Heart left ventricle (tissue), 16 donors: ENCODE measurements around the gene RUVBL2. TPM values are rescaled to one million over a fixed set of nuclear protein-coding genes. Genes with fewer than 3 reads are reported as not detected.
A peak's percentile ranks its signal among the peaks of the same experiment; 100 is the strongest.
"Not testable (repeated sequence)": the region's sequence is repeated elsewhere in the genome, so short reads cannot be mapped to it uniquely, and the experiment has no call there.

ENCODE experiments used
- ATAC-seq, 4 donors: fragments of 200-7000 bp; cut with Tn5 transposase; one replicate each; pipeline ENCODE4 v1.9.1; 2020 to 2022; ENCODE audit warnings: moderate library complexity in 4 of 4, mild to moderate bottlenecking in 3 of 4, moderate number of reproducible peaks in 1 of 4
- DNase-seq, 5 donors: peaks; one replicate each; pipeline ENCODE4 v3.0.0-alpha.2; 2020
- H3K27ac ChIP-seq, 12 donors: fragments of 200-600 bp; sonication (generic) in 4 of 12; one replicate each; pipeline versions ENCODE4 v1.5.0 to v1.8.0; 2016 to 2022; ENCODE audit warnings: mild to moderate bottlenecking in 2 of 12
- H3K27me3 ChIP-seq, 9 donors: fragments of 200-600 bp; sonication (generic) in 2 of 9; one replicate each; pipeline versions ENCODE4 v1.5.1 to v1.8.0; 2016 to 2022; ENCODE audit warnings: mild to moderate bottlenecking in 3 of 9
- H3K36me3 ChIP-seq, 9 donors: fragments of 200-600 bp; sonication (generic) in 2 of 9; one replicate each; pipeline versions ENCODE4 v1.5.0 to v1.8.0; 2018 to 2022; ENCODE audit warnings: mild to moderate bottlenecking in 2 of 9
- H3K4me1 ChIP-seq, 12 donors: fragments of 200-600 bp; sonication (generic) in 4 of 12; one replicate each; pipeline versions ENCODE4 v1.5.0 to v1.8.0; 2016 to 2022; ENCODE audit warnings: mild to moderate bottlenecking in 3 of 12
- H3K4me3 ChIP-seq, 12 donors: fragments of 200-600 bp; sonication (generic) in 4 of 12; one replicate each; pipeline versions ENCODE4 v1.5.0 to v1.8.0; 2017 to 2022; ENCODE audit warnings: mild to moderate bottlenecking in 9 of 12, moderate library complexity in 4 of 12
- H3K9me3 ChIP-seq, 12 donors: fragments of 200-600 bp; sonication (generic) in 4 of 12; one replicate each; pipeline versions ENCODE4 v1.5.0 to v1.8.0; 2016 to 2022; ENCODE audit warnings: mild to moderate bottlenecking in 1 of 12
- POLR2A ChIP-seq, 2 donors: fragments of 450-650 bp; IDR thresholded peaks; one replicate each; pipeline ENCODE4 v1.6.1; 2017; ENCODE audit warnings: antibody characterized with exemption in 2 of 2, mild to moderate bottlenecking in 2 of 2, moderate library complexity in 2 of 2
- WGBS, 4 donors: extraction: QIAGEN DNeasy Blood & Tissue Kit in 2 of 4; methylation state at CpG; one replicate each; pipeline versions ENCODE4 v1.1.5 to v1.1.7; 2013 to 2018; 5-methylcytosine and 5-hydroxymethylcytosine counted together
- intact Hi-C, 10 donors: fragments of 100-400 bp; cut with DNase I; formaldehyde crosslinking; loops; one replicate each; pipeline versions ENCODE4 v1.11.1 to v1.14.2; 2022
- polyA plus RNA-seq, 2 donors: library from polyadenylated mRNA; stranded (reverse); fragments of 200-250 nt; gene quantifications; one replicate each; pipeline ENCODE4 v1.2.3, GENCODE V29; 2013
- total RNA-seq, 9 donors: library from RNA; depleted of rRNA in 2 of 9; stranded (reverse); fragments of >200 nt in 2 of 9; fragmentation: NEBNext Ultra II Directional in 3 of 9; extraction: Animal tissue kit (Norgen Biotek cat#: 25700) in 3 of 9; gene quantifications; one replicate each; pipeline versions ENCODE4 v1.1.0 to v1.2.4, GENCODE V29; 2016 to 2023
- TF ChIP-seq, protein P1 (sequence below), 12 donors: fragments of 200-600 bp; sonication (generic) in 4 of 12; IDR thresholded peaks; one replicate each; pipeline versions ENCODE4 v1.5.0 to v1.8.0; 2018 to 2022; ENCODE audit warnings: antibody characterized with exemption in 12 of 12, mild to moderate bottlenecking in 5 of 12
- donor health status: ischemic (EF 13 %, LVEDD 7.1; RV severe dilation, severe dysfunction).
- donor health status: healthy with polysubstance abuse.
- donor health status: DM: no; HTN: yes; CAD: no.
- donor health status: DM: no; HTN: no; CAD: no.
- donor health status: ischemic (EF 25% LVEDD 6.9; RV normal size, moderate dysfunction).
- donor health status: ischemic (EF 25% LVEDD 5.7; RV mildly dilated, moderate dysfunction).
- donor health status: healthy.
- donor health status: DM: yes; HTN: yes; CAD: no.
- donor health status: ischemic (EF 35%, LVEDD 5.7; RV mildly dilated, moderate dysfunction).
- donor health status: nonischemic (EF 11% LVEDD 7.7; RV severe dilation, severe dysfunction).
- donor health status: DM: yes; HTN: yes; CAD: no.
- donor health status: PGD.
- donor health status: ischemic (EF 29% LVEDD 5.4; RV normal size, mild dysfunction).
- donor health status: nonischemic (EF 23%, LVEDD 6.1; RV moderate dilation, normal function).

RUVBL2 gene
- total and polyA plus RNA-seq, 11 donors, result 41.4 to 109 (median 54.7) TPM

DNA sequence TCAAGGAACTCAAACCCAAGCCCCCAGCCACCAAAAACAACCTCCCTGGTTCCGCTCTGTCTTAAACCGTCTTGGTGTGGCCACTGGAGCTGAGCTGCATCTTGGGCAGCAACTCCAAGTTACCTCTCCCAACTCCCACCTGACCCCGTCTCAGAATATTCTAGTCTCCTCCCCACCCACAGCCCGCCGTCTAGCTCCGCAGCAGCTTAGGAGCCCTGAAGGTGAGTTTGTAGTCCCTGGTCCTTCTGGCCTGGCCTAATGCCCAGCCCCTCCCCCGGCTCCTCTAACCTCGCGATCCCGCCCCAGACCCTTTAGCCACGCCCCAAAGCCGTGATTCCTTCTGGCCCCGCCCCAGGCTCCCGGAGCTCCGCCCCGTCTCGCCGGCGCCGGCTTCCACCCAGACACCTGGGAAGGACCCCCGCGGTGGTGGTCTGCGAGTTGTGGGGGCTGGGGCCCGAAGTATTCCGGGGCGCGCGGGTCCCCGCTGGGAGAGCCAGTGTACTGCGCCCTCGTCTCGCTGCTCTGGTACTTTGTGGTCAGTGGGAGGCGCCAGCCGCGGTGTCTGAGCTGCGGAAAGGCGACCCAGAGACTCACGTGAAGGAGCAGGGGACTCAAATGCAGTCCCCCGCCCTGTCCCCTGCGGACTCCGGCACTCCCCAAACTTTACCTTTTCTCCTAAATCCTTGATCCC is 25.7 kb downstream of the RUVBL2 start:
- H3K27ac ChIP-seq, result no peak overlapping the region
- TF ChIP-seq, protein P1, sequence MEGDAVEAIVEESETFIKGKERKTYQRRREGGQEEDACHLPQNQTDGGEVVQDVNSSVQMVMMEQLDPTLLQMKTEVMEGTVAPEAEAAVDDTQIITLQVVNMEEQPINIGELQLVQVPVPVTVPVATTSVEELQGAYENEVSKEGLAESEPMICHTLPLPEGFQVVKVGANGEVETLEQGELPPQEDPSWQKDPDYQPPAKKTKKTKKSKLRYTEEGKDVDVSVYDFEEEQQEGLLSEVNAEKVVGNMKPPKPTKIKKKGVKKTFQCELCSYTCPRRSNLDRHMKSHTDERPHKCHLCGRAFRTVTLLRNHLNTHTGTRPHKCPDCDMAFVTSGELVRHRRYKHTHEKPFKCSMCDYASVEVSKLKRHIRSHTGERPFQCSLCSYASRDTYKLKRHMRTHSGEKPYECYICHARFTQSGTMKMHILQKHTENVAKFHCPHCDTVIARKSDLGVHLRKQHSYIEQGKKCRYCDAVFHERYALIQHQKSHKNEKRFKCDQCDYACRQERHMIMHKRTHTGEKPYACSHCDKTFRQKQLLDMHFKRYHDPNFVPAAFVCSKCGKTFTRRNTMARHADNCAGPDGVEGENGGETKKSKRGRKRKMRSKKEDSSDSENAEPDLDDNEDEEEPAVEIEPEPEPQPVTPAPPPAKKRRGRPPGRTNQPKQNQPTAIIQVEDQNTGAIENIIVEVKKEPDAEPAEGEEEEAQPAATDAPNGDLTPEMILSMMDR (IDR thresholded peaks at IDR 0.05), result peak in 1 of 12 donors; percentile 12
- no peak for TF ChIP-seq POLR2A (IDR thresholded peaks at IDR 0.05)
- ATAC-seq, result peak in 3 of 4 donors; percentile 61 to 69 (median 69)
- no peaks in the 10 kb centered on the region for H3K9me3 ChIP-seq
- DNase-seq, result peak; percentile 33 to 84 (median 71)
- H3K4me1 ChIP-seq, result peaks cover 0 to 29% (median 16%) of the 10 kb centered on the region in 12 donors
- 16 to 29% (median 18%) methylated on average over 18 to 41 of the region's 41 CpGs for WGBS, 4 donors
- intact Hi-C loops, result no loop called here
- peaks cover 0 to 25% (median 0%) of the 10 kb centered on the region in 9 donors for H3K27me3 ChIP-seq
- peak overlapping the region in 11 of 12 donors; percentile 34 to 63 (median 54) for H3K4me3 ChIP-seq
- peaks cover 0 to 21% (median 8%) of the 10 kb centered on the region in 9 donors for H3K36me3 ChIP-seq

DNA sequence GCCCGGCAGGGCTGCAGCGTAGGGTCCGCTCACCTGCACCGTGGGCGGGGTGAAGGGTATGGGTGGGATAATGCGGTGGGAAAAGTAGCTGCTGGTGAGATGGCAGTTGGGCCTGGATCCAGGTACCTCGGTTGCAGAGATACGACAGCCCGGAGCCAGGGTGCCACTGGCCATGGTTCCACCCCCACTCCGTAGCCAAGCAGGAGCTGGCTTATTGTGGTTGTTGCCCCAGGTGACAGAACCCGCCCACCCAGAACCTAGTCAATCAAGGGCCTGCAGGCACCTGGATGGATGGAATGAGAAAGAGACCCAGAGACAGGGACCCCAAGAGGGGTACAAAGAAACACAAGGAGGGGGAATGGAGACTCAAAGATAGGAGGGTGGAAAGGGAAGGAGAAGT is 26.7 kb downstream of the RUVBL2 start:
- Histone ChIP-seq H3K4me3 (no peak overlapping the region), H3K36me3 (peaks cover 0 to 11% (median 3%) of the 10 kb centered on the region in 9 donors), H3K27ac (no peak overlapping the region), H3K27me3 (peaks cover 0 to 25% (median 0%) of the 10 kb centered on the region in 9 donors), H3K4me1 (peaks cover 0 to 29% (median 16%) of the 10 kb centered on the region in 12 donors), H3K9me3 (no peaks in the 10 kb centered on the region)
- TF ChIP-seq, protein P1 (IDR thresholded peaks at IDR 0.05), result no peak
- TF ChIP-seq POLR2A (IDR thresholded peaks at IDR 0.05), result no peak
- WGBS, 4 donors, result 74 to 83% (median 79%) methylated on average over 11 of the region's 11 CpGs
- DNase-seq (no peak), ATAC-seq (no peak)
- intact Hi-C loops, result no loop called here

DNA sequence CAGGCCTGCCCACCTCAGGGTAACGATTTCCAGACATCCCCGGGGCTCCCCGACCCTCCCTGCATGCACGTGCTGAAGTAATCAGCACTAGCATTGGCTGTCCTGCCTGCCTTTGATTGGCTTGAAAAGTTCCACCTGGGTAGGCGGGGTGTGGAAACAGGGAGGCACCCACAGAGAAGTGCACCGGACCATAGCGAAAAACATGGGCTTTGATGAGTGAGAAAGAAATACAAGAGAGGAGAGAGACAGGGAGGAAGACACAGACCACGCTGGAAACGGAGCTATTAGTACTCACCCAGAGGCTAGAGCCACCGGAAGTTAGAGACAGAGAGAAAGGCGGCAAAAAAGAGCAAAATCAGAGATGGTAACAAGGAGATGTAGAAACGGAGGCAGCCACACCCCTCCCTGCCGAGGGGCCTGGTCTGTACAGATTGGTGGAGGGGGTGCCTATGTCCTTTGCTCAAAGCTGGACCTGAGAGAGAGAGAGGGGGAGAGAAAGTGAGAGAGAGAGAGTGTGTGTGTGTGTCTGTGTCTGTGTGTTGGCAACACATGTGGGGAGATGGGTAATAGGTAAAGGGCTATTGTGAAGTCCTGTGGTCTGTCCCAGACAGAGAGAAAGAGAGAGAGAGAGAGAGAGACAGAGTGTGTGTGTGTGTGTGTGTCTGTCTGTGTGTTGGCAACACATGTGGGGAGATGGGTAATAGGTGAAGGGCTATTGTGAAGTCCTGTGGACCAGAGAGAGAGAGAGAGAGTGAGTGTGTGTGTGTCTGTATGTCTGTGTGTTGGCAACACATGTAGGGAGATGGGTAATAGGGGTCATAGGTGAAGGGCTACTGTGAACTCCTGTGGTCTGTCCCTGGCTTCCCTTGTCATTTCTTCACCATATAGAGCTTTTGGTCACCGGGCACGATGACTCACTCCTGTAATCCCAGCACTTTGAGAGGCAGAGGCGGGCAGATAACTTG is 27.5 kb downstream of the RUVBL2 start:
- TF ChIP-seq, protein P1 (IDR thresholded peaks at IDR 0.05), result no peak
- TF ChIP-seq POLR2A (IDR thresholded peaks at IDR 0.05), result no peak
- Histone ChIP-seq H3K4me1 (peaks cover 0 to 29% (median 16%) of the 10 kb centered on the region in 12 donors), H3K4me3 (no peak overlapping the region), H3K9me3 (no peaks in the 10 kb centered on the region), H3K36me3 (peaks cover 0 to 3% (median 0%) of the 10 kb centered on the region in 9 donors), H3K27me3 (peaks cover 0 to 25% (median 0%) of the 10 kb centered on the region in 9 donors), H3K27ac (no peak overlapping the region)
- 47 to 51% (median 49%) methylated on average over 16 of the region's 16 CpGs for WGBS, 4 donors
- ATAC-seq (no peak), DNase-seq (no peak)
- intact Hi-C loops, result no loop called here

DNA sequence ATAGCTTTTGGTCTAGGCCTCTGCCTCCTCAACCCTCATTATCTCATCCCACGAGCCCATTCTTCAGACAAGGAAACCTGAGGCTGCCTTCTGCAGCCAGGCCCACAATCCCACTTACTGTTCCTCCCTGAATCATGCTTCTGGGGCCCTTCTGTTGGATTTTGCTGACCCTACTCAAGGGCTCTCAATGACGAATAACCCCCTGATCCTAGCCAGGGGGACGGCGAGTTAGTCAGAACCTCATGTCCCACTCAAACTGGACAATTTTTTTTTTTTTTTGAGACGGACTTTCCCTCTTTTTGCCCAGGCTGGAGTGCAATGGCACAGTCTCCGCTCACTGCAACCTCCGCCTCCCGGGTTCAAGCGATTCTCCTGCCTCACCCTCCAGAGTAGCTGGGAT is 28.4 kb downstream of the RUVBL2 start:
- DNase-seq, result no peak
- no peak for TF ChIP-seq POLR2A (IDR thresholded peaks at IDR 0.05)
- Histone ChIP-seq H3K27ac (no peak overlapping the region), H3K9me3 (no peaks in the 10 kb centered on the region), H3K4me3 (no peak overlapping the region), H3K4me1 (peaks cover 0 to 27% (median 16%) of the 10 kb centered on the region in 12 donors), H3K27me3 (peaks cover 0 to 25% (median 0%) of the 10 kb centered on the region in 9 donors), H3K36me3 (no peaks in the 10 kb centered on the region)
- ATAC-seq, result no peak
- WGBS, 4 donors, result 87 to 94% (median 90%) methylated on average over 9 of the region's 9 CpGs
- intact Hi-C loops, result no loop called here

DNA sequence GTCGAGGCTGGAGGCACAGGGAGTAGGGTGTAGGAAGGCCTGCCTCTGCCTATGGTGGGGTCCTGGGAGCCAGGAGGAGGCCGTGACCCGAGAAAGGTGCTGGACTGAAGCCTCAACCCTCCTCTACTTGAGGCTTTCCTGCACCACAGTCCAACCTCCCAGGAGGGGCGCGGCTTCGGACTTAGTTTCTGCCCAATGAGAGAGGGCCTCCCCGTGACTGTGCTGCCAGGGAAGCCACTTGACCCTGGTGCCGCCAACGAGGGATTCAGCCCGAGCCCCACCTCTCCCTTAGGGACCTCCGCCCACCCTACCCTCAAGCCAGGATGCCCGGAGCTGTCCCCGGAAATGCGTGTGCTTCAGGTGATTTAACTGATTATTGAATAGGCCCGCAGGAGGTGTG is 30.5 kb downstream of the RUVBL2 start, which contains the start of gene CGB3:
CGB3 (minus strand) TSS at position 101 of the 400 bp plus-strand sequence. CDS start 362 bp downstream, outside the sequence.
- peaks cover 0 to 14% (median 0%) of the 10 kb centered on the region in 9 donors for H3K27me3 ChIP-seq
- DNase-seq, ATAC-seq, H3K4me3 ChIP-seq, H3K36me3 ChIP-seq, intact Hi-C loops, H3K27ac ChIP-seq, H3K9me3 ChIP-seq, H3K4me1 ChIP-seq: not testable (repeated sequence)
- 67 to 80% (median 67%) methylated on average over 13 to 15 of the region's 15 CpGs; no CpG with 5 or more reads in 1 of the 4 donors for WGBS, 4 donors

DNA sequence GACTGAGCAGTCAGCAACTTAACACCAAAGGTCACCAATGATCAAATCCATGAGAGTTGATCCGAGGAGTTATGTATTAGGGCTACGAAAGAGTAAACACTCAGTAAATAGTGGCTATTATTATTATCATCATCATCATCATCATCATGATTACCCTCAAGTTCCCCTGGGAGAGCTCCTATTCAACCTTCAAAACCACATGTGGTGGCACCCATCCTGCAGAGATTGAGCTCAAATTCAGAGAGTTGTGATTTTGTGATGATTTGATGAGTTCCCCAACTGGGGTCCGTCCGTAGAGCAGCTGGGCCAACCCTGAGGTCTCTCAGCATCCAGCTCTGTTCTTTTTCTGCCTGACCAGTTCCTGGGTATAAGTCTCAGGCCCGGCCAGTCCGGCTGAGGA is 31.4 kb downstream of the RUVBL2 start:
- intact Hi-C loops, H3K4me3 ChIP-seq, DNase-seq, H3K27ac ChIP-seq, H3K36me3 ChIP-seq, H3K9me3 ChIP-seq, H3K4me1 ChIP-seq, H3K27me3 ChIP-seq, ATAC-seq: not testable (repeated sequence)
- WGBS, 4 donors, result 81 to 94% (median 86%) methylated on average over 3 to 4 of the region's 6 CpGs

DNA sequence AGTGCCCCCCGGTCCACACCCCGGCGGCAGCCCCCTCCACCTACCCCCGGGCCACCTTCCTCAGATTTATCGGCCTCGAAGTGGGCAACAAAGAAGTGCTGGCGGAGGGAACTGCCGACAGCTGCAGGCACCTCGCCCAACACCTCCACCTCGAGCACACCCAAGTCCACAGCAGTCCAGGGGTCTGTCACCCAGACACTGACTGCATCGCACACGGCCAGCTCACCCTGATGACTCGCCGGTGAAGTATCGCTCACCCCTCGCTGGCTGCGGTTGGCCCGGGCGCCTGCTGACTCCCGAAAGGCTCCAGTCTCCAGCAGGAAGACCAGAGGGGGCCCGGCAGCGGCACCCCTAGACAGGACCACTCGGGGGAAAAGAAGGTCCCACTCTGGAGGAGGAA is 31.9 kb downstream of the RUVBL2 start:
- ATAC-seq, intact Hi-C loops, H3K27me3 ChIP-seq, H3K9me3 ChIP-seq, DNase-seq, H3K27ac ChIP-seq, H3K36me3 ChIP-seq, H3K4me1 ChIP-seq, H3K4me3 ChIP-seq: not testable (repeated sequence)
- WGBS, 4 donors, result 63 to 80% (median 72%) methylated on average over 11 to 23 of the region's 23 CpGs
